Thyroid gland (tissue), 4 donors: ENCODE results near the gene CIAO3.

Source experiments
- CTCF ChIP-seq, 6 experiments: fragments of 200-600 bp in 3 of 6; fragments of 450-650 bp in 3 of 6; sonication (generic) in 3 of 6; IDR thresholded peaks; one replicate each; pipeline ENCODE4 v1.5.1; 2016 to 2019; ENCODE audit warnings: antibody characterized with exemption in 6 of 6, mild to moderate bottlenecking in 2 of 6, inconsistent platforms in 1 of 6, moderate library complexity in 1 of 6
- POLR2A ChIP-seq, 2 donors: fragments of 450-650 bp; IDR thresholded peaks; one replicate each; pipeline ENCODE4 v1.6.1; 2017; ENCODE audit warnings: antibody characterized with exemption in 2 of 2, mild to moderate bottlenecking in 2 of 2, moderate library complexity in 1 of 2

GRCh38 chr16:723695-724094, 17.1 kb downstream of the CIAO3 start:
- TF ChIP-seq CTCF (IDR thresholded peaks at IDR 0.05) (no peak), POLR2A (IDR thresholded peaks at IDR 0.05) (no peak)
